CD4-positive, alpha-beta T cell treated with Interleukin-17A for 1 hour (primary cell): Measurements from ENCODE around the gene GDPD5.

Source experiments
- DNase-seq: peaks from one replicate; pipeline ENCODE4 v3.0.0-alpha.2; 2020

GDPD5 gene

DNA sequence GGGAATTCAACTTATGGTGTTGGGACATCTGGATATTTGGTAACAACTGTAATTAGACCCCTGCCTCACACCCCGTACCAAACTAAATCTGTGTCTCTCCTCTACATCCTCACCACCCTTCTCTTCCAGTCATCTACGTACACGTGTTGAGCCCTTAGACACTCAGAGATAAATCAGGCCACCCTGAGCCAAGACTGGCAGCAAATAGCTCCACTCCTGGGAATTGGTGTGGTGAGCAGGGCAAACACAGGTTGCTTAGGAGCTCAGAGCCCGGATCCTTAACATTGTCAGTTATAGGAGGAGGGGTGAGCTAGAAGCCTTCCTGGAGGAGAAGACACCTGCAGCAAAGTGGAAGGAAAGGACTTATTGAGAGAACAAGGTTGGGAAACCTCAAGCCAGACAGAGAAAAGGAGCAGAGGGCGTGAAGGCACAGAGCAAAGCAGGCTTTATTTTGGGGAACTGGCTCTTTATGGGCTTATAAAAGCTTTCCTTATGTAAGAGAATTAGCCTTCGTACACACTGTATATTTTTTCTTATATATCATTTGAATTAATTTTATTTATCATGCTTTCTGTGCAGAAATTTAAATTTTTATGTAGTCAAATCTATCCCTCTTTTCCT is 55.8 kb downstream of the GDPD5 start:
- no peak for DNase-seq

DNA sequence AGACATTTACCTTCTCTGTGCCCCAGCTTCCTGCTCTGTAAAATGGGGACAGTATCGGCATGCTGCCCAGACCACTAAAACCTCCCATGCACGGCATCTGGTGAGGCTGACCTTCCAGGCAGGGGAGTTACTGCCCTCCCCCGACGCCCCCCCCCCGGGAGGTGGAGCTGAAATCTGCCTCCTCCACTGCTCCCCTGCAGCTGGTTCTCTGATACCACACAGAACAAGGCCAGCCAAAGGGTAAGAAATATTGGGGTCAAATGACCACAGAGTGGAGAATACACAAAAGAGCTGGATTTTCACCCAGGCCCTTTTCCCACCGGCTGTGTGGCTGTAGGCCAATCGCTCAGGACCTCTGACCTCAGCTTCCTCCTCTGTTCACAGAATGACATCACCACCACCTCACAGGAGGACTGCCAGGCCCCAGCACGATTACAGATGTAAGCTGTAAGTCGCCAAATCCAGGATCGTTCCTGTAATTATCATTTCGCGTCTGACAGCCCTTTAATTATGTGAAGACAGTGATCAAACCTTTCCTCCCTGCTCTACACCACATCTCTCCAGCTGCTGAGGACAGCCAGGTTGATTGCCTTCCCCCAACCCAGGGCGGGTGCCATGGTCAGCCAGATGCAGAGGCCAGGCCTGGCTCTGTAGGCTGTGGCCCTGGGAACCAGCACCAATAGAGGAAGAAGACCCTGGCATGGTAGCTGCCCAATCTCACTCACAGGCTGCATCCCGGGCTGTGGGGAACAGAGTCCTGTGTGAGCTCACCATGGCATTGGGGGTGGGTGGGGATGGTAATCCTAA is 57.0 kb downstream of the GDPD5 start:
- DNase-seq = no peak

DNA sequence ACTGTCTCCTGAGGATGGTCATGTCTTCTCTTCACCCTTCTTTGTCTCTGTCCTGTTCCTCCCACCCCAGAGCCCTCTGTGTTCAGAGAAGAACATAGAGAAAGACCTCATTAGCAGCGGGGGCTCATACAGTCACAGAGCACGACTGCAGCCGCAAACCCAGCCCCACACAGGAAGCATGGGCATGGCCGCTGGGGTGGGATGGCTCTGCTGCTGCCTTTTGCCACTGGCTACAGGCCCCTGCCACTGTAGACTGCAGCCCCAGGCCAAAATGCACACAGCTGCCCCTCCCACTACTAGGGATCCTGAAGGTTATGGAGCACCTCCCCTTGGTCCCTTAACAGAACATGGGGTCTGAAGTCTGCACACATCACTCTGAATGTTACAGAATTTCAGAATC is 57.9 kb downstream of the GDPD5 start:
- no peak for DNase-seq

DNA sequence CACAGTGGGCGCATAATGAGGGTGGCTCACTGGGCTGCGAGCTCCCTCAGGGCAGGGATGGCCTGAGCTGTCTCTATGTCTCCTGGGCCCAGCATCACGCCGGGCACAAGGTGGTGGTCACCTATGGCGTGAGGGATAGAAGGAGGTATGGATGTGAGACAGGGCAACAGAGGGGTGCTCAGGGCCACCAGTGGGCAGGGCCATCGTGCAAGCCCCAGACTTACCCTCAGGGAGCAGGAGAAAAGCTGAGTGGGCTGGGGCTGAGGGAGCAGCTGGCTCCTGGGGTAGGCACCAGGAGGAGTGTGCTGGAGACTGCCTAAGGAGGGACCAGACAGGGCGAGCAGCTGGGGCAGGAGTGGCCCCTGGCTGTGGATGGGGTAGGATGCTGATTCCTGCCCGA is 58.4 kb downstream of the GDPD5 start:
- DNase-seq = no peak

DNA sequence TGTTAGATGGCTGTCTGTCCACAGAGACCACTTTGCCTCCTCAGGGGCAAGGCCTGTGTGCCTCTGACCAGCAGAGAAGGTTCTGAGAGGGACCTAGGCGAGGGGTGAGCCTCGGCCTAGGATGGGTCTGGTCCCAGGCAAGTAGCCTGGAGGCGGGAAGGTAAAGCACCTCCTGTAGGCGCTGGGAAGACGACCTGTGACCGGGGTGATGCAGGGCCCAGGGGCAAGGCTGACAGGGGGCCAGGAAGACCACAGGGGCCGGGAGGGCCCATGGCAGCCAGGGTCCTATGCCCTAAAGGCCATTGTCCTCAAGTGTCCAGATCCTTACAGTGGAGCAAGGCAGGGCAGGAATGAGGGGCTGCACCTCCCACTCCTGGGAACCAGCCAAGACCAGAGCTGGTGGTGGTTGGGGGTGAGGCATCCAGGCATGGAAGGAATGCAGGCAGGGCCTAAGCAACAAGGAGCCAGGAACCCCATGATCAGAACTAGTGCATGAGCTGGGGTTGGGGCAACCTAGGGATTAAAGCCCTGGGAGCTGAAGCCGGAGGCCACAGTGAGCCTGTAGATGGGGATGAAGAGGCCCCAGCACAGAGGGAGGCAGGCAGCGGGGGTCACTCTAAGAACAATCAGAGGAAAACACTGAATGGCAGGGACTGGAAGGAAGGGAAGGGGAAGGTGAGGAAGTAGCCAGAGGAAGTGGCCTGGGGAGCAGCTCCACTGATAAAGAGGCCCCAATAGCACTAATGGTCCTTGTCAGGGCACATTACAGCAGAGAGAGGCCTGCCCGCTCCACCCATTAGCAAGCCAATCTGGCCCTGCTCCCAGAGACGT is 59.8 kb downstream of the GDPD5 start:
- no peak for DNase-seq

DNA sequence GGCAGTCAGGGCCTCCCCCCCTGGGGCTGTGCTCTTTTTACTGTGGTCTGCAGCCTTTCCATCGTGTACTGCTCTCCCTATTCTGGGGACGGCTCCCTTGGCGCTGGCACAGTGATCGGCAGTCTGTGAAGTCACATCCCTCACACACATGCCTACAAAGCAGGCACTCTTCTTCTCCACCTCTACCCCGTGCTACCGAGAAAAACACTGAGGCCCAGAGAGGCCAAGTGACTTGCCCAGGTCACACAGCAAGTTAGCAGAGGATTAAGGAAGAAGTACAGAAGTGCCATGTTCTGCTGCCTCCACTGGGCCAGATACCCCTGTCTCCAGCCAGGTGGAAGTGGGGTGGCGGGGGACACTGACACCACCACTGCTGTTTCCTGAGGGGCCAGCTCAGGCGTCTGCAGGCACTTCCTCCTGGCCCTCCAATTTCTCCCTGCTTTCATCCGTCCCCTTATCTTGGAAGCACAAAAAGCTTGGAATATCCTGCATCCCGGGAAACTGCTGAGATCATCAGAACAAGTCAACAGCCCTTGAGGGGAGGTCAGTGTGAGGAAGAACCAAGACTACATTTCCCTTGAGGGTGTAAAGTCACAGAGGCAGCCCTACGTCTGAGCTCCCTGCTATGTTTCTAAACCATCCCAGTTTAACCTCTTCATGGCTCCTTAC is 62.5 kb downstream of the GDPD5 start:
- DNase-seq = no peak

DNA sequence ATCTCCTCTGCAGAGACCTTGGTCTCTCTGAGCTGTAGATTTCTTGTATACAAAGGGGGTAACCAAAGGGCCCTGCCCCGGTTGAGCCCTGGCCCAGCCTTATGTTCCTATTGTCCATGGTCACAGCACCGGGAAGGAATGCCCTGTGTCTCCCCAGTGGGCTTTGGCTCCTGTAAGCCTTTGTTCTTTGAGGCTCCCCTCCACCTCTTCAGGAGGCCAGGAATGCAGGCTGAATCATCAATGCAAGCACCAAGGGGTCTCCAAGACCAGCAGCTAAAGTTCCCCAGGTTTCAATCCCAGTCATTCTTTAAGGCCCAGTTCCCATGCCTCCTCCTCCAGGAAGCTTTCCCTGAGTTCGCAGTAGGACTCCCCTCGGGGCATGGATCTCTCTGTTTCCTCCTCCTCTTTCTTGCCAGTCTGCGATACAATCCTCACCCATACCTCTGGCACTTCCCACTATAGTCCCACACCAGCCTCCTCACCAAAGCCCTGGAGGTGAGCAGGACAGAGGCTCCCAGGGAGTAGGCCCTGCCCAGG is 63.6 kb downstream of the GDPD5 start:
- no peak for DNase-seq

DNA sequence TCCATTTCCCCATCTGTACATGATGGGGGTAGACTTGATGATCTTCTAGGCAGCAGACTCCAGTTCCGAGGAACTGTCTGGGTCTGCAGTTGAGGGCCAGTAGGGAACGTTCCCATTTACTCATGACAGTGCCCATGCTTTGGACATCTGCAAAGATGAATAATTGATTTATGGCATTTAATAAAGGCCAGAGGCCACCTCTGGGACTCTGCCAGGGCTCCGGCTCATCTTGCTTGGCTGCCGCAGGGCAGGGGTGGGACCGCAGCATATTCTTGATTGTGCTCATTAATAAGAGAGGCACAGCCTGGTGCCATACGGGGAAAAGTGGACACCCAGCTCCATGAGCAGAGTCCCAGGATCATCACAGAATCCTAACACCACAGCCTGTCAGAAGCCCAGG is 64.6 kb downstream of the GDPD5 start:
- DNase-seq = no peak

DNA sequence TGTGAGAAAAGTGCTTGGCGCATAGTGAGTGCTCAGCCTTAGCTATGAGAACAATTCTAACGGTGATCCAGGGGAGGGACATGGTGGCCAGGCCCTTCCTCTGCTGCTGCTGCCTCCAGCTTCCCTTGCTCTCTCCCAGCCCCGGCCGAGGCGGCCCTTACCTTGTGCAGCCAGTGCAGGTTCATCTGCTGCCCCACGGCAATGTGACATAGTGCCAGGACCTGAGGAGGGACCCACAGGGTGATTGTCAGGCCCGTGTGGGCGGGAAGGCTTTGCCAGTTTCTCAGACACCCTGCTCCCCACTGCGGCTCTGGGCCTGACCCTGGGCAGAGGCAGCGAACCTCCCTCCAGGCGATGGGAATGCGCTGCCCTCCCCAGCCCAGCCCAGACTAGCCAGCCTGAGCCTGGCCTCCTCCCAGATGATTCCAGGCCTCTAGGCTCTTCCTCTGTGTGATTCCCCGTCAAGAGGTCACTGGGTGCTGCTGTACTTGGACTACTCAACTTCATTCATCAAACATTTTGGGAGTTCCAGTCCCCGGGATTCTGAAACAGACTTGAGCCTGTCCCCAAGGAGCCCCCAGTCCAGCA is 69.1 kb downstream of the GDPD5 start:
- no peak for DNase-seq

DNA sequence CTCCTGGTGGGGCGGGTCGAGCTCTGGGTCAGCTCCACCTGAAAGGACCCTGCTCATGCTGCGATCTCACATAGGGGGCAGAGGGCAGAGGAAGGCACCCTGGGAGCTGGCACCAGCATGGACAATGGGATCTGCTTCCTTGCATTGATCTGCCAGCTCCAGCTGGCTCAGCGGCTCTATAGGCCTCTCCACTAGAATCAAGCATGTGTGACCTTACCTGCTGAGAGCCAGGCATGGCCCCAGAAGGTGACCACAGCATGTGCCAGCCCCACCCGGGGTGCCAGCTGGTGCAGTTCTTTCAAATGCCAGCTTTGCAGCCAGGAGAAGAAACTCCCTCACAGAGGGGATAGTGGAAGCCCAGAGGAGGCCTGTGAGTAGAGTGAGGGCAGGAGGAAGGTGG is 70.8 kb downstream of the GDPD5 start:
- DNase-seq = no peak

DNA sequence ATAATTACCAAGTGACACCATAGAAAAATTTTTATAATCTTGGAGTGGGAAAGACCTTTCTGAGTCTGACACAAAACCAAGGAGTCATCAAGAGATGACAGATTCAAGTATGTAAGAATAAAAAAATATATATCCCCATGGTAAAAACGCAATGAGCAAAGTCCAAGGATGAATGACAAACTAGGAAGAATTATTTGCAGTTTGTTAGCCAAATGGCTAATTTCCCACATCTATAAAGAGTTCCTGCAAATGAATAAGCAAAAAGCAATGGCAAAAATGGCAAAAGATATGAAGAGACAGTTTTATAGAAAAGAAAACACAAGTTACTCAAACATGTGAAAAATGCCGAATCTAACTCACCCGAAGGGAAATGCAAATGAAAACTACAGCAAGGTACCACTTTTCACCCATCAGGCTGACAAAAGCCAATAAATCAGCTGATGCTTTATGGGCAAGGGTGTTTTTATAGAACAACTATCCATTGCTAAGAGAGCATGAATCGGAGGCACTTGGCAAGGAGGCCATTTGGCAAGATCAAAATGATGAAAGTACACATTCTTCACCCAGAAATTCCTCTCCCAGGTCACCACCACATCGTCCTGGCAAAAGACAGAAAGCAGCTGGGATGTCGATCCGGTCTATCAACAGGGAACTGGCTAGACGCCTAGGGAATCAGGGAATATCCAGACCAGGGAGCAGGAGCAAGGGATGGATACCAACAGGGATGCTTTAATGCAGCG is 71.7 kb downstream of the GDPD5 start:
- DNase-seq = no peak

DNA sequence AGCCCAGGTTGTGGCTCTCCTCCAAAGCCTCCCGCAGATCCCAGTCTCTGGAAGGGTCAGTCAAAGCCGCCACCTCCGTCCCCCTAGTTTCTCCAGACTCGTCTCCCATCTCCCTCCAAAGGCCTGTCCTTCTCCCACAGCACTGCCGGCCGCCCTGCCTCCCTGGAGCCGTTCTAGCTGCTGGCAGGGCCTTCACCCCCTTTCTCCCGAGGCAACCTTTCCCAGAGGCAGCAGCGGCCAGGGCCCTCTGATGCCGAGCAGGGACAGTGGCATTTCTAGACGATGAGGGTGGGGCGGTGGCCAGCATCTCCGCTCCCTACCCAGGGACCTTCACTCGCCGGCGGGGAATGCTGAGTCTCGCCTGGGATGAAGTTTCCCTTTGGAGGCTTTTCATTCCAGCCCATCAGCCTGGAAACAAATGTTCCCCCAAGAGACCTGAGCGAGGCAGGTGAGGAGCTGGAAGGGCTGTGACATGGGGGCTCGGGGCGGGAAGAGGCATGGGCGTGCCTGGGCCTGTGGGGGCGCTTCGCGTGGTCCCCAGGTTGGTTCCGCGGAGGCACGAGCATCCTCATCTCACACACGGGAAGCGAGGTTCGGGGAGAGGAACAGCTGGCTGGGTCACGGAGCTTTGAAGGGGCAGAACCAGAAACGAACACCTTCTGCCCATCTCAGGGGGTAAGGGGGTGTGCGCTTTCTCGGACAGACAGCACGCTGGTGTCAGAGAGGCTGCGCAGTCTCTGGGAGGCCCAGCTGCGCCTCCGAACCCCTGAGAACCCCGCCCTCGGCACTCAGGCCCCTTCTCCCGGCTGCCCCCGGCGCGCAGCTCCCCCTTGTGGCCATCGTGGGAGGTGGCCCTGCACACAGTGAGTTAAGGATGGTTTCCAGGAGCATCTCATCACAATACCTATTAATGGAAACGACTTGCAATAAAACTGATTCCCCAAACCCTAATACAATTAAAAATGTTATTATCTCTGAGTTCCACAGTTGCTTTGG is 74.6 kb downstream of the GDPD5 start:
- peak; percentile 22 for DNase-seq

DNA sequence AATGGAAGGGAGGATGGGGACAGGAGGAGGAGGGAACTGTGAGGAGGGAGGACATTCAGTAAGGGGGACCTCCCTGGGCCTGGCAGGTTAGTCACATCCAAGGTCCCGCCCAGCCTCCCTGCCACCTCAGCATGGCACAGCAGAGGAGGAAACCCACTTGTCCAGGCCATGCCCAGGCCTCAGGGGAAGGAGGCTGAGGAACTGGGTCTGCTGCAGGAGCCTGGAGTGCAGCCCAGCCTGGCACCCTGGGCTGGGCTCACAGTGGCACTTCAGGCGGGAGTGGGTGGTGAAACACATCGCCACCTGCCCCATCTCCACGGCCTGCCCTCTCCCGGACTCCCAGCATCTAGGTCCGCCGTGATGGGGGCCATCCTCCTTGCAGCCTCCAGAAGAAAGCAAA is 75.5 kb downstream of the GDPD5 start:
- DNase-seq = no peak

DNA sequence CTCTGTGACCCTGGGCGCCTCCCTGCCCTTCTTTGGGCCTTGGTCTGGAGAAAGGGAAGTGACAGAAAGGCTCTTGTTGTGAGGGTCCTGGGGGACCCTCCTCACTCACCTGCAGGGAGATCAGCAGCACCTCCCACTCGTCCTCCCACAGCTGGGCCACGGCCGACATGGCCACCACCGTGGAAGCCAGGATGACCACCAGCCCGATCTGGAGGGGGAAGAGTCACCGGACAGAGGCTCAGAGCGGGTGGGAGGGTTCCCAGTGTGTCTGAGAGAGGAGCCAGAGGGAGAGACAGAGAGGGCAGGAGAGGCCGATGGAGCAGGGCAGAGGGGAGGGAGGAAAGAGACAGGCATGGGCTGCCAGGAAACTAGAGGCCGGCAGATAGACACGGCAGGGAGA is 76.0 kb downstream of the GDPD5 start:
- no peak for DNase-seq

DNA sequence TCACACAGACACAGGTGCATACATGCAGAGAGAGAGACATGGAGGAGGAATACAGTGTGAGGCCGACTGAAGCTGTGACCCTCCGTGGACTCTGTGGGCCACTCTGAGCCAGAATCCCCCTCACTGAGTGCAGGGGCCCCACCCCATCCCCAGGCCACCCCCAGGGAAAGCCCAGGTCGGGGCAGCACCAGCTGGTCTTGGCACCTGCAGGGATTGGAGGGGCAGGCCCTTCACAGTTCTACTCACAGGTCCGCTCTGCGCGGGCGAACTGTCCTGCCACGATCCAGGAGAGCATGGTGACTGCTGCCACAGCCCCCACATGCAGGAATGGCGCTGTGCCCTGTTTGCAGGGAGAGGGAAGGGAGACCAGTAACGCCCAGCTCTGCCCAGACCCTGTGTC is 76.5 kb downstream of the GDPD5 start:
- DNase-seq = no peak

DNA sequence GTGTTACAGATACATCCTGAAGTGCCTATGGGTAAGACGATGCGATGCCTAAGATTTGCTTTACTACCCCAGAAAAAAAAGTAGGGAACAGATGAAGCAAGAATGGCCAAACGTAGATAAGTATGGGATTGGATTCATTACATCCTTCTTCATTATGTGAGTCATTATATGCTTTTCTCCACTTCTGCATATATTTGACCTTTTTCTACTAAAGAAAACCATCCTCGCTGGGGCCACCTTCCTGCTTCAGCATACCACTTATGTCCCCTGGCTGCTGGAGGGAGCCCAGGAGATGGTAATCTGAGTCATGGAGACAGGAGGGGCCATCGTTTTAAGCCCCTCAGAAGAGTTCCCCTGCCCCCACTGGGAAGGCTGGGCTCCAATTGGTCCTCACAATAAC is 78.3 kb downstream of the GDPD5 start:
- DNase-seq = no peak

DNA sequence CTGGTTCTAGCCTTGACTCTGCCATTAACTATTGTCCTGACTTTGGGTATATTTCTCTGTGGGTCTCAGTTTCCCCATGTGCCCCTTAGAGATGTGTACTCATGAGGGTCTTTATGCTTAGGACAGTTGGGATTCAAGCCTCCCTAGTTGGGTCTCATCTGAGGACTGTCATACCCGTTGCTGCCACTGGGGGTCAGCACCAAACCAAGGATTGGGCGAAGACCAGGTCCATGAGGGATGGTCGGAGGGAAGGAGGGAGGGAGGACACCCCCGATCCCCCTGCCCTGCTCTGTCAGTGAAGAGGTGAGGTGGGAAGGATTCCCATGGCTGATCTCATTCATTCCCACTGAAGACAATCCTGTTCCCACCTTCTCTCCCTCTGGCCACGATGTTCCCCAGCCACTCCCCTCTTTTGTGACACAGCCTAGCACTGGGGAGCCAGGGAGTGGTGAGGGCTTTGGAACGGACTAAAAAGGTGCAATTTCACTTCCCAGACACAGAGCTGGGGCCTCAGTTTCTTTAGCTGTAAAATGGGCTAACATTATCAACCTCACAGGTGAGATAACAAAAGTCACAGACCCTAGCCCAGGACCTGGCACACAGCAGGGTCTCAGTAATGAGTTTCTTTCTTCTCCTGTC is 80.3 kb downstream of the GDPD5 start:
- peak; percentile 77 for DNase-seq

DNA sequence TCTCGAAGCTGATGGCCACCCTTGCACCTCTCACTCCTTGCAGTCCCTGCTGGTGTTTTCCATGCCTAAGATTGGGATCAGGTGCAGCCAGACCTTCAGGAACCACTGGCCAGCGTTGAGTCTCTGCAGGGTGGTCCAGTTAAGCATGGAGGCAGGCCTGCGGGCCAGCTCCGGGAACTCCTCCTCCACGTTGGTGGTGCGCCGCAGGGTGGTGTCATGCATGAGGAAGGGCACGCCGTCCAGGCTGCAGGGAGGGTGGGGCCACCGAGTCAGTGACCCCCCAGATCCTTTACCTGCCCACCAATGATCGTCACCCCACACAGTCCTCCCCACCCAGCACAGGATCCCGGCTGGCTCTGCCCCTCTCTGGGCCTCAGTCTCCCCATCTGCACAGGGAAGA is 82.7 kb downstream of the GDPD5 start:
- DNase-seq = no peak

DNA sequence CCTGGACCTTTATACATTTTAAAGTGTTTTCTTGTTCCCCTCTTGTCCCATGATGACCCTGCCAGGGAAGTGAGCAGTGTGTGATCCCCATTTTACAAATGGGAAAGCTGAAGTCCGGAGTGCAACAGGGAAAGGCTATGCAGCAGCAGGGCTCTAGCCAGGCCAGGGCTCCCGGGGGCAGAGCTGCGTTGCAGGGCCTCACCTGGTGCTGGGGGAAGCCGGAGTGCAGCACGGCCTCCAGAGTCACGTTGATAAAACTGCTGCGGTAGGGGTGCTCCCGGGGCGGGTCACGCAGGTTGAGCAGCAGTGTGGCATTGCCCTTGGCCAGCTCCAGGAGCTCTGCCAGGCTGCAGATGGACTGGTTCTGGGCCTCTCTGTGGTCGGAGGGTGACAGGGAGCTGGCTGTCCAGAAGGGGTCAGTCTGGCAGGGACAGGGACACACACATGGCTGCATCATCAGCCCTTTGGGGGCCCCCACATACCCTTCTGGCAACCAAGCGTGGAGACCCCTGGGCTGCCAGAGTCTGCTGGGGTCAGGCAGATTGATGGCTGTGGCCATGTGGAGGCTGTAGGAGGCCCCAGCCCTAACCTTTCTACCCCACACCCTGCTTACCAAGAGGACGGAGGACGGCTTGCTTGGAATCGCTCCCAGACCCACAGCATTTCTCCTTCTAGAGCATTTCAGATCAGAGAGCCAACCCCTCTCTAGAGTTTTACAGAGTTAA is 83.4 kb downstream of the GDPD5 start:
- DNase-seq = no peak

DNA sequence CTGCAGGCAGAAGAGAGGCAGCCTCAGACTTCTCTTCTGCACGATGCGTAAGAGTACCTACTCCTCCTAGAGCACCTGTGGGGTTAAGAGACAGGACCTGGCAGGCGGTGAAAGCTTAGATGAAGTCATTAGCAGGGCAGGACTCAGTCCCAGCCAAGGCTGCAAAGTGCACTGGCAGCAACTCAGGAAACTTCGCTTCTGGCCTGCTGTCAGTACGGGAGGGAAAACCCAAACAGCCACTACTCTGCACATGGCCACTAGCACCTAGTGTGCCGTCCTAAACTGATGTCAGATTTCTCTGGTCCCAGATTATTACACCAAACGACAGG is 84.0 kb downstream of the GDPD5 start:
- DNase-seq = no peak
